ENCODE measurements around the gene MUC2. TPM values are rescaled to one million over a fixed set of nuclear protein-coding genes. Genes with fewer than 3 reads are reported as not detected.

Gene MUC2
- total and polyA plus RNA-seq, 9 of the 15 experiments (the other 6 are each of a cell fraction or from before 2014, with no cell fraction given): under 0.01 to 0.18 TPM; not detected in 7

DNA sequence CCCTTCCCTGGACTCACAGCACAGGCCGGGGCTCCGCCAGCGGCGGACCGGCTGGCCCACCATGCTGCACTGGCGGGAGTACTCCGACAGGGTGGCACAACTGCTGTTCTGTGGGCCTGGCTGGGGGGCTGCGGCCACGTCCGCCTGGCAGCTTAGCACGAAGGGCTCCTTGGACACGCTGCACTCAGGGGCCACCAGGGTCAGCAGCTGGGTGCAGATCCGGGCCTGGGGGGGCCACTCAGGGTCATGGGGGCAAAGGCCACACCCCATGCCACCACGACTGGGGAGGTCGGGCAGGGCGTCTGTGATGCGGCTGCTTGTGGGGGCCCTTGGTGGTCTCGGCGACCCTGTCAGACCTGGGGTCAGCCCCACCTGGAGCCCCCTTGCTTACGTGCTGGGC lies 44.1 kb upstream of the MUC2 start:
- H3K9ac ChIP-seq (ENCODE audit: insufficient read depth in 1 of 2, low read depth in 2 of 2, low read length in 2 of 2): no peak overlapping the region
- TF ChIP-seq ZNF77 (CRISPR knock-in tag; IDR thresholded peaks at IDR 0.05) (no peak), ZNF224 (CRISPR knock-in tag; IDR thresholded peaks at IDR 0.05) (no peak), CHD2 (IDR thresholded peaks at IDR 0.05; ENCODE audit: low read depth, low read length) (no peak), ZNF143 (CRISPR knock-in tag; IDR thresholded peaks at IDR 0.05) (no peak), ILF3 (IDR thresholded peaks at IDR 0.05; ENCODE audit: borderline replicate concordance) (no peak), BDP1 (IDR thresholded peaks at IDR 0.05; ENCODE audit: insufficient read depth, insufficient read length) (no peak), ZNF79 (CRISPR knock-in tag; IDR thresholded peaks at IDR 0.05; ENCODE audit: low read depth) (no peak), POLR2G (IDR thresholded peaks at IDR 0.05; ENCODE audit: low read depth, low read length) (no peak), HIVEP1 (CRISPR knock-in tag; IDR thresholded peaks at IDR 0.05) (no peak), MIER1 (IDR thresholded peaks at IDR 0.05; ENCODE audit: low read depth) (no peak), ZBTB17 (CRISPR knock-in tag; IDR thresholded peaks at IDR 0.05) (no peak), MAZ (CRISPR knock-in tag; conservative IDR thresholded peaks at IDR 0.05 in 1 of 2, IDR thresholded peaks at IDR 0.05 in 1 of 2) (no peak)
- TF ChIP-seq, protein P1, sequence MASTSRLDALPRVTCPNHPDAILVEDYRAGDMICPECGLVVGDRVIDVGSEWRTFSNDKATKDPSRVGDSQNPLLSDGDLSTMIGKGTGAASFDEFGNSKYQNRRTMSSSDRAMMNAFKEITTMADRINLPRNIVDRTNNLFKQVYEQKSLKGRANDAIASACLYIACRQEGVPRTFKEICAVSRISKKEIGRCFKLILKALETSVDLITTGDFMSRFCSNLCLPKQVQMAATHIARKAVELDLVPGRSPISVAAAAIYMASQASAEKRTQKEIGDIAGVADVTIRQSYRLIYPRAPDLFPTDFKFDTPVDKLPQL (IDR thresholded peaks at IDR 0.05; ENCODE audit: extremely low read depth, insufficient read length): no peak
- TF ChIP-seq, protein P2, sequence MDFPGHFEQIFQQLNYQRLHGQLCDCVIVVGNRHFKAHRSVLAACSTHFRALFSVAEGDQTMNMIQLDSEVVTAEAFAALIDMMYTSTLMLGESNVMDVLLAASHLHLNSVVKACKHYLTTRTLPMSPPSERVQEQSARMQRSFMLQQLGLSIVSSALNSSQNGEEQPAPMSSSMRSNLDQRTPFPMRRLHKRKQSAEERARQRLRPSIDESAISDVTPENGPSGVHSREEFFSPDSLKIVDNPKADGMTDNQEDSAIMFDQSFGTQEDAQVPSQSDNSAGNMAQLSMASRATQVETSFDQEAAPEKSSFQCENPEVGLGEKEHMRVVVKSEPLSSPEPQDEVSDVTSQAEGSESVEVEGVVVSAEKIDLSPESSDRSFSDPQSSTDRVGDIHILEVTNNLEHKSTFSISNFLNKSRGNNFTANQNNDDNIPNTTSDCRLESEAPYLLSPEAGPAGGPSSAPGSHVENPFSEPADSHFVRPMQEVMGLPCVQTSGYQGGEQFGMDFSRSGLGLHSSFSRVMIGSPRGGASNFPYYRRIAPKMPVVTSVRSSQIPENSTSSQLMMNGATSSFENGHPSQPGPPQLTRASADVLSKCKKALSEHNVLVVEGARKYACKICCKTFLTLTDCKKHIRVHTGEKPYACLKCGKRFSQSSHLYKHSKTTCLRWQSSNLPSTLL (IDR thresholded peaks at IDR 0.05): no peak
- H3K9me3 ChIP-seq (replicated peaks; ENCODE audit: control insufficient read depth, insufficient read depth, low read depth, low read length): no peaks in the 10 kb centered on the region
- CTCF ChIA-PET (ENCODE audit: low intra/inter-chr PET ratio): no interaction called here
- no peaks in the 10 kb centered on the region for H3K79me2 ChIP-seq (ENCODE audit: control insufficient read depth, insufficient read depth, low read length)
- H3K27me3 ChIP-seq (ENCODE audit: control insufficient read depth in 2 of 2, insufficient read depth in 2 of 2, low read length in 2 of 2): peaks cover 0 to 57% of the 10 kb centered on the region in 2 experiments; a peak in 3 of 5 replicates
- no peak overlapping the region for H3K4me3 ChIP-seq
- H3K4me2 ChIP-seq (ENCODE audit: insufficient read depth, low read length): no peak overlapping the region
- in situ Hi-C loops (cut with MboI): no loop called here
- no peak for FAIRE-seq
- no peak for DNase-seq (ENCODE audit: extremely low read depth in 1 of 4, low spot score in 3 of 4)
- intact Hi-C loops (cut with micrococcal nuclease): no loop called here
- no peak for ATAC-seq
- WGBS (ENCODE audit: insufficient coverage, low coverage, missing lambda C conversion rate): 8% methylated on average over 20 of the region's 20 CpGs
- no peak overlapping the region for H2AFZ ChIP-seq (ENCODE audit: low read depth, low read length)
- no peaks in the 10 kb centered on the region; the same call in 1 of the 2 replicates for H4K20me1 ChIP-seq (replicated peaks; ENCODE audit: control insufficient read depth, insufficient read depth, low read length)
- peaks cover 0 to 69% of the 10 kb centered on the region in 2 experiments; a peak in 2 of 5 replicates for H3K4me1 ChIP-seq (replicated peaks in 1 of 2; ENCODE audit: control insufficient read depth in 2 of 2, insufficient read depth in 2 of 2, low read length in 2 of 2)
- H3K9me1 ChIP-seq (ENCODE audit: control insufficient read depth, insufficient read depth, low read length): no peaks in the 10 kb centered on the region
- H3K27ac ChIP-seq (ENCODE audit: extremely low read depth, low read depth, low read length): no peak overlapping the region
- BruUV-seq (replicated peaks): no TSS peak
- POLR2A ChIA-PET: interaction anchor here (0.7 kb wide), 1 partner anchor 8 kb away, joined by 3 read pairs; no protein-coding TSS in a partner anchor
- H3K36me3 ChIP-seq (ENCODE audit: control insufficient read depth, insufficient read depth, low read length): no peaks in the 10 kb centered on the region
